HEK293 (cell line): Measurements from ENCODE around the gene SMIM22.

Experiments
- CTCF ChIP-seq: fragments of 450-650 bp; formaldehyde crosslinking; IDR thresholded peaks from 2 replicates; pipeline ENCODE4 v1.5.1; 2016; ENCODE audit warnings: missing biosample characterization, missing genetic modification characterization
- ELK4 ChIP-seq: IDR thresholded peaks from 2 replicates; pipeline ENCODE4 v1.6.1; 2011; ENCODE audit warnings: mild to moderate bottlenecking, low read depth, low read length, borderline replicate concordance
- PATZ1 ChIP-seq: fragments of 450-650 bp; formaldehyde crosslinking; IDR thresholded peaks from 2 replicates; pipeline ENCODE4 v1.5.1; 2016; ENCODE audit warnings: missing biosample characterization, missing genetic modification characterization
- REST ChIP-seq: fragments of 450-650 bp; formaldehyde crosslinking; IDR thresholded peaks from 2 replicates; pipeline ENCODE4 v1.5.1; 2016; ENCODE audit warnings: missing biosample characterization, missing genetic modification characterization
- TSHZ1 ChIP-seq: fragments of 450-650 bp; formaldehyde crosslinking; IDR thresholded peaks from 2 replicates; pipeline ENCODE4 v1.5.1; 2016; ENCODE audit warnings: missing biosample characterization, missing genetic modification characterization, borderline replicate concordance
- WT1 ChIP-seq: fragments of 450-650 bp; formaldehyde crosslinking; IDR thresholded peaks from 2 replicates; pipeline ENCODE4 v1.5.1; 2016; ENCODE audit warnings: missing biosample characterization, missing genetic modification characterization
- ZBTB44 ChIP-seq: fragments of 450-650 bp; IDR thresholded peaks from 2 replicates; pipeline ENCODE4 v1.5.1; 2018; ENCODE audit warnings: missing biosample characterization, mild to moderate bottlenecking, missing genetic modification characterization
- ZNF121 ChIP-seq: fragments of 450-650 bp; formaldehyde crosslinking; IDR thresholded peaks from 2 replicates; pipeline ENCODE4 v1.5.1; 2016; ENCODE audit warnings: missing biosample characterization, missing genetic modification characterization
- ZSCAN23 ChIP-seq: fragments of 450-650 bp; formaldehyde crosslinking; IDR thresholded peaks from 2 replicates; pipeline ENCODE4 v1.5.1; 2016; ENCODE audit warnings: missing biosample characterization, missing genetic modification characterization
- ZSCAN5A ChIP-seq: fragments of 450-650 bp; formaldehyde crosslinking; IDR thresholded peaks from 2 replicates; pipeline ENCODE4 v1.5.1; 2016; ENCODE audit warnings: missing biosample characterization, missing genetic modification characterization

- TF ChIP-seq REST (tag by site-specific recombination) (no peak), ELK4 (no peak), CTCF (tag by site-specific recombination) (no peak), TSHZ1 (tag by site-specific recombination) (no peak), ZNF121 (tag by site-specific recombination) (no peak), ZSCAN23 (no peak), ZSCAN5A (tag by site-specific recombination) (no peak), ZBTB44 (tag by site-specific recombination) (no peak), WT1 (tag by site-specific recombination) (no peak), PATZ1 (no peak)
Observed at GRCh38 chr16:4840984-4841383, 45.8 kb downstream of the SMIM22 start.
